ENCODE data around the gene PDCD7. TPM values are rescaled to one million over a fixed set of nuclear protein-coding genes. Genes with fewer than 3 reads are reported as not detected.

The PDCD7 gene
- total and polyA plus RNA-seq, 2 of the 13 experiments (the other 11 are each of a cell fraction or from before 2014, with no cell fraction given), result 10.1 to 14.7 TPM

GRCh38 chr15:65132878-65133547 lies 595 bp downstream of the PDCD7 start (continued):
- TF ChIP-seq, protein P1, sequence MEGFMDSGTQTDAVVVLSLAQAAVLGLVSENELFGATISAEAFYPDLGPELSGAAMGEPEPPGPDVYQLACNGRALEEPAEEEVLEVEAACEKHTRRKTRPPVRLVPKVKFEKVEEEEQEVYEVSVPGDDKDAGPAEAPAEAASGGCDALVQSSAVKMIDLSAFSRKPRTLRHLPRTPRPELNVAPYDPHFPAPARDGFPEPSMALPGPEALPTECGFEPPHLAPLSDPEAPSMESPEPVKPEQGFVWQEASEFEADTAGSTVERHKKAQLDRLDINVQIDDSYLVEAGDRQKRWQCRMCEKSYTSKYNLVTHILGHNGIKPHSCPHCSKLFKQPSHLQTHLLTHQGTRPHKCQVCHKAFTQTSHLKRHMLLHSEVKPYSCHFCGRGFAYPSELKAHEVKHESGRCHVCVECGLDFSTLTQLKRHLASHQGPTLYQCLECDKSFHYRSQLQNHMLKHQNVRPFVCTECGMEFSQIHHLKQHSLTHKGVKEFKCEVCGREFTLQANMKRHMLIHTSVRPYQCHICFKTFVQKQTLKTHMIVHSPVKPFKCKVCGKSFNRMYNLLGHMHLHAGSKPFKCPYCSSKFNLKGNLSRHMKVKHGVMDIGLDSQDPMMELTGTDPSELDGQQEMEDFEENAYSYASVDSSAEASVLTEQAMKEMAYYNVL (CRISPR knock-in tag; IDR thresholded peaks at IDR 0.05; ENCODE audit: borderline replicate concordance), result no peak
- TF ChIP-seq, protein P2, sequence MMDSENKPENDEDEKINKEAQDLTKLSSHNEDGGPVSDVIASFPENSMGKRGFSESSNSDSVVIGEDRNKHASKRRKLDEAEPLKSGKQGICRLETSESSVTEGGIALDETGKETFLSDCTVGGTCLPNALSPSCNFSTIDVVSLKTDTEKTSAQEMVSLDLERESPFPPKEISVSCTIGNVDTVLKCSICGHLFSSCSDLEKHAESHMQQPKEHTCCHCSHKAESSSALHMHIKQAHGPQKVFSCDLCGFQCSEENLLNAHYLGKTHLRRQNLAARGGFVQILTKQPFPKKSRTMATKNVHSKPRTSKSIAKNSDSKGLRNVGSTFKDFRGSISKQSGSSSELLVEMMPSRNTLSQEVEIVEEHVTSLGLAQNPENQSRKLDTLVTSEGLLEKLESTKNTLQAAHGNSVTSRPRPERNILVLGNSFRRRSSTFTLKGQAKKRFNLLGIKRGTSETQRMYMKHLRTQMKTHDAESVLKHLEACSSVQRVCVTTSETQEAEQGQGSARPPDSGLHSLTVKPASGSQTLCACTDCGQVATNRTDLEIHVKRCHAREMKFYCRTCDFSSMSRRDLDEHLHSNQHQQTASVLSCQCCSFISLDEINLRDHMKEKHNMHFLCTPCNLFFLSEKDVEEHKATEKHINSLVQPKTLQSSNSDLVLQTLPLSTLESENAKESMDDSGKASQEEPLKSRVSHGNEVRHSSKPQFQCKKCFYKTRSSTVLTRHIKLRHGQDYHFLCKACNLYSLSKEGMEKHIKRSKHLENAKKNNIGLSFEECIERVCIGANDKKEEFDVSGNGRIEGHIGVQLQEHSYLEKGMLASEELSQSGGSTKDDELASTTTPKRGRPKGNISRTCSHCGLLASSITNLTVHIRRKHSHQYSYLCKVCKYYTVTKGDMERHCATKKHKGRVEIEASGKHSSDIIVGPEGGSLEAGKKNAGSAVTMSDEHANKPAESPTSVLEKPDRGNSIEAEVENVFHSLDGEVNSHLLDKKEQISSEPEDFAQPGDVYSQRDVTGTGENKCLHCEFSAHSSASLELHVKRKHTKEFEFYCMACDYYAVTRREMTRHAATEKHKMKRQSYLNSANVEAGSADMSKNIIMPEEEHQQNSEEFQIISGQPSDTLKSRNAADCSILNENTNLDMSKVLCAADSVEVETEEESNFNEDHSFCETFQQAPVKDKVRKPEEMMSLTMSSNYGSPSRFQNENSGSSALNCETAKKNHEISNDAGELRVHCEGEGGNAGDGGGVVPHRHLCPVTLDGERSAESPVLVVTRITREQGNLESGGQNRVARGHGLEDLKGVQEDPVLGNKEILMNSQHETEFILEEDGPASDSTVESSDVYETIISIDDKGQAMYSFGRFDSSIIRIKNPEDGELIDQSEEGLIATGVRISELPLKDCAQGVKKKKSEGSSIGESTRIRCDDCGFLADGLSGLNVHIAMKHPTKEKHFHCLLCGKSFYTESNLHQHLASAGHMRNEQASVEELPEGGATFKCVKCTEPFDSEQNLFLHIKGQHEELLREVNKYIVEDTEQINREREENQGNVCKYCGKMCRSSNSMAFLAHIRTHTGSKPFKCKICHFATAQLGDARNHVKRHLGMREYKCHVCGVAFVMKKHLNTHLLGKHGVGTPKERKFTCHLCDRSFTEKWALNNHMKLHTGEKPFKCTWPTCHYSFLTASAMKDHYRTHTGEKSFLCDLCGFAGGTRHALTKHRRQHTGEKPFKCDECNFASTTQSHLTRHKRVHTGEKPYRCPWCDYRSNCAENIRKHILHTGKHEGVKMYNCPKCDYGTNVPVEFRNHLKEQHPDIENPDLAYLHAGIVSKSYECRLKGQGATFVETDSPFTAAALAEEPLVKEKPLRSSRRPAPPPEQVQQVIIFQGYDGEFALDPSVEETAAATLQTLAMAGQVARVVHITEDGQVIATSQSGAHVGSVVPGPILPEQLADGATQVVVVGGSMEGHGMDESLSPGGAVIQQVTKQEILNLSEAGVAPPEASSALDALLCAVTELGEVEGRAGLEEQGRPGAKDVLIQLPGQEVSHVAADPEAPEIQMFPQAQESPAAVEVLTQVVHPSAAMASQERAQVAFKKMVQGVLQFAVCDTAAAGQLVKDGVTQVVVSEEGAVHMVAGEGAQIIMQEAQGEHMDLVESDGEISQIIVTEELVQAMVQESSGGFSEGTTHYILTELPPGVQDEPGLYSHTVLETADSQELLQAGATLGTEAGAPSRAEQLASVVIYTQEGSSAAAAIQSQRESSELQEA (CRISPR knock-in tag; IDR thresholded peaks at IDR 0.05; ENCODE audit: not compliant biosample characterization), result peak; percentile 40
- TF ChIP-seq ZFP91 (CRISPR knock-in tag; IDR thresholded peaks at IDR 0.05; ENCODE audit: borderline replicate concordance) (0 out of 2 replicates have a peak, but pooled peaks have one; percentile 15), CEBPG (CRISPR knock-in tag; IDR thresholded peaks at IDR 0.05) (no peak), ZNF326 (CRISPR knock-in tag; IDR thresholded peaks at IDR 0.05; ENCODE audit: borderline replicate concordance) (no peak), ZNF549 (CRISPR knock-in tag; IDR thresholded peaks at IDR 0.05) (0 out of 2 replicates have a peak, but pooled peaks have one; percentile 34), POLR2A (IDR thresholded peaks at IDR 0.05; ENCODE audit: insufficient read depth in 1 of 2, low read depth in 2 of 2, low read length in 2 of 2) (0 out of 4 replicates have a peak, but pooled peaks of 1 of the 2 experiments have one; percentile 30), ZNF30 (CRISPR knock-in tag; IDR thresholded peaks at IDR 0.05) (no peak), BORCS8-MEF2B (CRISPR knock-in tag; IDR thresholded peaks at IDR 0.05) (0 out of 2 replicates have a peak, but pooled peaks have one; percentile 41), RAD51 (IDR thresholded peaks at IDR 0.05; ENCODE audit: borderline replicate concordance) (no peak), ZNF383 (CRISPR knock-in tag; IDR thresholded peaks at IDR 0.05; ENCODE audit: borderline replicate concordance) (no peak), RNF2 (conservative IDR thresholded peaks at IDR 0.05; ENCODE audit: low read depth) (peak; percentile 86), ZNF777 (CRISPR knock-in tag; IDR thresholded peaks at IDR 0.05) (peak; percentile 82; the same call in 1 of the 2 replicates)
- TF ChIP-seq, protein P3, sequence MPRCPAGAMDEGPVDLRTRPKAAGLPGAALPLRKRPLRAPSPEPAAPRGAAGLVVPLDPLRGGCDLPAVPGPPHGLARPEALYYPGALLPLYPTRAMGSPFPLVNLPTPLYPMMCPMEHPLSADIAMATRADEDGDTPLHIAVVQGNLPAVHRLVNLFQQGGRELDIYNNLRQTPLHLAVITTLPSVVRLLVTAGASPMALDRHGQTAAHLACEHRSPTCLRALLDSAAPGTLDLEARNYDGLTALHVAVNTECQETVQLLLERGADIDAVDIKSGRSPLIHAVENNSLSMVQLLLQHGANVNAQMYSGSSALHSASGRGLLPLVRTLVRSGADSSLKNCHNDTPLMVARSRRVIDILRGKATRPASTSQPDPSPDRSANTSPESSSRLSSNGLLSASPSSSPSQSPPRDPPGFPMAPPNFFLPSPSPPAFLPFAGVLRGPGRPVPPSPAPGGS (CRISPR knock-in tag; IDR thresholded peaks at IDR 0.05), result 0 out of 2 replicates have a peak, but pooled peaks have one; percentile 25

Data from HepG2 (cell line).